ENCODE measurements around the gene DLST. TPM values are rescaled to one million over a fixed set of nuclear protein-coding genes. Genes with fewer than 3 reads are reported as not detected.

Gene DLST
- total RNA-seq, 4 donors from 2014 or later: 71.3 to 157 (median 105) TPM

DNA sequence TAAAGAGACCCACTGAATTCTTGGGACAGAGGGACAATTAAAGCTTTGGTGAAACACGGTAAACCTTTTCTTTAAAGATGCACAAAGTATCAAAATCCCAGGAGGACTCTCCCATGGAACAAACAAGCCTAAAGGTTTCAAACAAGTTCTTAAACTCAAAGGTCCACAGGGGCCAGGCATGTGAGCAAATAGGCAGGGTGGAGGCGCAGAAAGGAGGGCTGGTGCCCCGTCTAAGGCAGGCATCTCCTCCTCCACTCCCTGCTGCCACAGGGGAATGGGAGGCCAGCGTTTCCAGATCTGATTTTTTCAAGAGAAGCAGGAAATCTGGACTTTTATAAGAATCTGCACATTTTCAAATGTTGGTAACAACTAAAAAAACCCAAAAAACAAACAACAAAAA, 33.7 kb downstream of the DLST start:
- H3K27ac ChIP-seq: peak overlapping the region in 3 of 4 donors; percentile 78 to 94 (median 85)
- ATAC-seq (no peak), DNase-seq (no peak)
- intact Hi-C loops (cut with DNase I; ENCODE audit: low total_unique reads) (loop anchor here (2.0 kb wide), 1 partner anchor 173 kb away; no protein-coding TSS in a partner anchor), in situ Hi-C loops (cut with MboI; ENCODE audit: low sequenced_read_pairs in 4 of 4) (loop anchor here in 2 of 4 donors (10.0 kb wide), 1 partner anchor 169 kb away; no protein-coding TSS in a partner anchor)
- peaks cover 43 to 45% of the 10 kb centered on the region in 2 donors for H3K4me1 ChIP-seq
- no peaks in the 10 kb centered on the region for H3K9me3 ChIP-seq
- no peaks in the 10 kb centered on the region for H3K27me3 ChIP-seq
- H3K36me3 ChIP-seq: no peaks in the 10 kb centered on the region
- no peak for TF ChIP-seq POLR2A (IDR thresholded peaks at IDR 0.05)
- TF ChIP-seq, protein P1, sequence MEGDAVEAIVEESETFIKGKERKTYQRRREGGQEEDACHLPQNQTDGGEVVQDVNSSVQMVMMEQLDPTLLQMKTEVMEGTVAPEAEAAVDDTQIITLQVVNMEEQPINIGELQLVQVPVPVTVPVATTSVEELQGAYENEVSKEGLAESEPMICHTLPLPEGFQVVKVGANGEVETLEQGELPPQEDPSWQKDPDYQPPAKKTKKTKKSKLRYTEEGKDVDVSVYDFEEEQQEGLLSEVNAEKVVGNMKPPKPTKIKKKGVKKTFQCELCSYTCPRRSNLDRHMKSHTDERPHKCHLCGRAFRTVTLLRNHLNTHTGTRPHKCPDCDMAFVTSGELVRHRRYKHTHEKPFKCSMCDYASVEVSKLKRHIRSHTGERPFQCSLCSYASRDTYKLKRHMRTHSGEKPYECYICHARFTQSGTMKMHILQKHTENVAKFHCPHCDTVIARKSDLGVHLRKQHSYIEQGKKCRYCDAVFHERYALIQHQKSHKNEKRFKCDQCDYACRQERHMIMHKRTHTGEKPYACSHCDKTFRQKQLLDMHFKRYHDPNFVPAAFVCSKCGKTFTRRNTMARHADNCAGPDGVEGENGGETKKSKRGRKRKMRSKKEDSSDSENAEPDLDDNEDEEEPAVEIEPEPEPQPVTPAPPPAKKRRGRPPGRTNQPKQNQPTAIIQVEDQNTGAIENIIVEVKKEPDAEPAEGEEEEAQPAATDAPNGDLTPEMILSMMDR (IDR thresholded peaks at IDR 0.05 in 4 of 5, conservative IDR thresholded peaks at IDR 0.05 in 1 of 5): no peak
- H3K4me3 ChIP-seq: no peak overlapping the region

DNA sequence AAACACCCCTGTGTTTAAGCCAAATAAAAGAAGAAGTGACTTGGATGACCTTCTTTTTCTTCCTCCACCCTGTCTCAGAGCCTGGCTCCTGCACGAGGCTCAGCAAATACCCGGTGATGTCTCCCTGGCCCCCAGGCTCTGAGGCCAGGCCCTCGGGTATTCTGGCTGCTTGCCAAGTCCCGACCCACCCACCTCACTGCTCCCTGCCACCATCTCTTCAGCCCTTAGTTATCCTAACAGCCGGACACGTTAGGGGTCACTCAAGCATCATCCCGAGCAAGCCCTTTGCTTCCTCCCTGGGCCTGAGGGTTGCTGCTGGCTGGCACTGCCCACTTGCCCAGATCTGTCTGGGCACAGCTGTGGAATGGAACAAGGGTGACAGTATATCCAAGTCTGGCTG, 34.1 kb downstream of the DLST start:
- Histone ChIP-seq H3K27me3 (no peaks in the 10 kb centered on the region), H3K4me3 (no peak overlapping the region), H3K4me1 (peaks cover 43 to 45% of the 10 kb centered on the region in 2 donors), H3K27ac (peak overlapping the region in 3 of 4 donors; percentile 78 to 94 (median 85)), H3K9me3 (no peaks in the 10 kb centered on the region), H3K36me3 (no peaks in the 10 kb centered on the region)
- DNase-seq (no peak), ATAC-seq (no peak)
- in situ Hi-C loops (cut with MboI; ENCODE audit: low sequenced_read_pairs in 4 of 4) (loop anchor here in 2 of 4 donors (10.0 kb wide), 1 partner anchor 169 kb away; no protein-coding TSS in a partner anchor), intact Hi-C loops (cut with DNase I; ENCODE audit: low total_unique reads) (loop anchor here (2.0 kb wide), 2 partner anchors 19 to 173 kb away; no protein-coding TSS in a partner anchor)
- no peak for TF ChIP-seq POLR2A (IDR thresholded peaks at IDR 0.05)
- TF ChIP-seq, protein P1 (IDR thresholded peaks at IDR 0.05 in 4 of 5, conservative IDR thresholded peaks at IDR 0.05 in 1 of 5): no peak

DNA sequence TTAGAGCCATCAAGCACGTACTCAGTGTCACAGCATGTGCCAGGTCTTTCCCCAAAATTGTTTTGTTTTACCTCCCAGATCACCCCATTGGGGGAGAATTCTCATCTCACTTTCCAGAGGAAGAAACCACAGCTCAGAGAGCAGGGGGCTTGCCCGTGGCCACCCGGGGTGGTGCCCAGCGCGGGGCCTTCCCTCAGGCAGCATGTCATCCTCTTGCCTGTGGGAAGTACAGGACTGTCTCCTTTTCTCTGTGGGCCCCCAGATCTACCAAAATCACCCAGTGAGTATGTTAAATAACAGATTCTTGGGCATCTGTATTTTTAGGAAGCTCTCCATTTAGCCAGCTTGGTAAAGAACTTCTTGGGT, 35.4 kb downstream of the DLST start:
- TF ChIP-seq, protein P1 (IDR thresholded peaks at IDR 0.05 in 4 of 5, conservative IDR thresholded peaks at IDR 0.05 in 1 of 5): no peak
- TF ChIP-seq POLR2A (IDR thresholded peaks at IDR 0.05): no peak
- Histone ChIP-seq H3K9me3 (no peaks in the 10 kb centered on the region), H3K36me3 (no peaks in the 10 kb centered on the region), H3K4me1 (peaks cover 46 to 49% of the 10 kb centered on the region in 2 donors), H3K27ac (peak overlapping the region; percentile 78 to 94 (median 83)), H3K27me3 (no peaks in the 10 kb centered on the region), H3K4me3 (no peak overlapping the region)
- intact Hi-C loops (cut with DNase I; ENCODE audit: low total_unique reads): loop anchor here (2.0 kb wide), 1 partner anchor 18 kb away; no protein-coding TSS in a partner anchor
- in situ Hi-C loops (cut with MboI; ENCODE audit: low sequenced_read_pairs in 4 of 4): loop anchor here in 2 of 4 donors (10.0 kb wide), 1 partner anchor 168 kb away; no protein-coding TSS in a partner anchor
- DNase-seq (no peak), ATAC-seq (peak; percentile 5 to 14)

DNA sequence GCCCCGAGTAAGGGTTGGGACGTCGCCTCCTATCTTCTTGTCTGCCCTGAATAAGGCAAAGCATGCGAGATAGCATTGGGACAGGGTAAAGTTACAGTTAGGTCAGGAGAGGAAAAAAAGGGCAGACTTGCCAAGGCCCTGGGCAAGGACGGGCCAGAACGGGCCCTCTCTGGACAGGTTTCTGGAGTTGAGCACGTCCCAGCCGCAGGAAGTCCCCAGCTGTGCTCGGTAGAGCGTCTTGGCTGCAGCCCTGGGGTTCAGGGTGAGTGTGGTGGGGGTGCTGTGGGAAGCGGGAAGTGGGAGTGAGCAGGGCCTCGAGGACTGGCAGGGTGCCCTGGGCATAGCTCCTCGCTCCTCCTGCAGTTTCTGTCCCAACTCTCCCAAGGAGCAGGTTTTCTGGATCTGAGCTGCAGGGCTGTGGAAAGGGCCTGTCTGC, 35.9 kb downstream of the DLST start:
- H3K4me1 ChIP-seq: peaks cover 51 to 52% of the 10 kb centered on the region in 2 donors
- H3K9me3 ChIP-seq: no peaks in the 10 kb centered on the region
- in situ Hi-C loops (cut with MboI; ENCODE audit: low sequenced_read_pairs in 4 of 4) (loop anchor here in 2 of 4 donors (10.0 kb wide), 1 partner anchor 167 kb away; no protein-coding TSS in a partner anchor), intact Hi-C loops (cut with DNase I; ENCODE audit: low total_unique reads) (loop anchor here (2.0 kb wide), 1 partner anchor 17 kb away; no protein-coding TSS in a partner anchor)
- no peaks in the 10 kb centered on the region for H3K27me3 ChIP-seq
- H3K36me3 ChIP-seq: no peaks in the 10 kb centered on the region
- DNase-seq (peak; percentile 52 to 71), ATAC-seq (peak; percentile 71 to 72)
- no peak overlapping the region for H3K4me3 ChIP-seq
- TF ChIP-seq, protein P1 (IDR thresholded peaks at IDR 0.05 in 4 of 5, conservative IDR thresholded peaks at IDR 0.05 in 1 of 5): no peak
- TF ChIP-seq POLR2A (IDR thresholded peaks at IDR 0.05): no peak
- peak overlapping the region; percentile 78 to 94 (median 83) for H3K27ac ChIP-seq

Measured in gastrocnemius medialis (tissue), 4 donors.